Sigmoid colon (tissue), 4 donors: ENCODE measurements around the gene SGPP1.

Source experiments
- EP300 ChIP-seq, 4 donors: sonication (generic); formaldehyde crosslinking; IDR thresholded peaks; one replicate each; pipeline ENCODE4 v1.6.1; 2017; ENCODE audit warnings: antibody characterized with exemption in 4 of 4
- POLR2A ChIP-seq, 2 donors: fragments of 450-650 bp; IDR thresholded peaks; one replicate each; pipeline ENCODE4 v1.6.1; 2016; ENCODE audit warnings: antibody characterized with exemption in 2 of 2, mild to moderate bottlenecking in 2 of 2, moderate library complexity in 2 of 2
- TF ChIP-seq, protein P1 (sequence below), 4 experiments: fragments of 450-650 bp in 3 of 4; fragments of 200-600 bp in 1 of 4; IDR thresholded peaks; one replicate each; pipeline ENCODE4 v1.5.1; 2016 to 2019; ENCODE audit warnings: antibody characterized with exemption in 4 of 4, mild to moderate bottlenecking in 3 of 4, moderate library complexity in 2 of 4

GRCh38 chr14:63701606-63702299, 26.1 kb downstream of the SGPP1 start:
- TF ChIP-seq, protein P1, sequence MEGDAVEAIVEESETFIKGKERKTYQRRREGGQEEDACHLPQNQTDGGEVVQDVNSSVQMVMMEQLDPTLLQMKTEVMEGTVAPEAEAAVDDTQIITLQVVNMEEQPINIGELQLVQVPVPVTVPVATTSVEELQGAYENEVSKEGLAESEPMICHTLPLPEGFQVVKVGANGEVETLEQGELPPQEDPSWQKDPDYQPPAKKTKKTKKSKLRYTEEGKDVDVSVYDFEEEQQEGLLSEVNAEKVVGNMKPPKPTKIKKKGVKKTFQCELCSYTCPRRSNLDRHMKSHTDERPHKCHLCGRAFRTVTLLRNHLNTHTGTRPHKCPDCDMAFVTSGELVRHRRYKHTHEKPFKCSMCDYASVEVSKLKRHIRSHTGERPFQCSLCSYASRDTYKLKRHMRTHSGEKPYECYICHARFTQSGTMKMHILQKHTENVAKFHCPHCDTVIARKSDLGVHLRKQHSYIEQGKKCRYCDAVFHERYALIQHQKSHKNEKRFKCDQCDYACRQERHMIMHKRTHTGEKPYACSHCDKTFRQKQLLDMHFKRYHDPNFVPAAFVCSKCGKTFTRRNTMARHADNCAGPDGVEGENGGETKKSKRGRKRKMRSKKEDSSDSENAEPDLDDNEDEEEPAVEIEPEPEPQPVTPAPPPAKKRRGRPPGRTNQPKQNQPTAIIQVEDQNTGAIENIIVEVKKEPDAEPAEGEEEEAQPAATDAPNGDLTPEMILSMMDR (IDR thresholded peaks at IDR 0.05): no peak
- TF ChIP-seq EP300 (IDR thresholded peaks at IDR 0.05) (no peak), POLR2A (IDR thresholded peaks at IDR 0.05) (no peak)
